Fibroblast of lung (primary cell): Measurements from ENCODE around the gene NUP160.

ENCODE experiments used
- CTCF ChIP-seq, 2 donors: IDR thresholded peaks in 1 of 2; conservative IDR thresholded peaks in 1 of 2; 1 replicate in 1 of 2; 2 replicates in 1 of 2; pipeline ENCODE4 v1.5.1; 2011 to 2012; ENCODE audit warnings: low read length in 2 of 2, control low read depth in 1 of 2, inconsistent platforms in 1 of 2, low read depth in 1 of 2, mild to moderate bottlenecking in 1 of 2
- EZH2 ChIP-seq: IDR thresholded peaks from 2 replicates; pipeline ENCODE4 v1.5.1; 2012; ENCODE audit warnings: low read length, control low read depth, mild to moderate bottlenecking; ENCODE audit errors: missing control alignments

- TF ChIP-seq CTCF (conservative IDR thresholded peaks at IDR 0.05 in 1 of 2, IDR thresholded peaks at IDR 0.05 in 1 of 2; ENCODE audit: low read depth in 1 of 2, low read length in 2 of 2) (no peak), EZH2 (no peak)
These were observed 10.9 kb downstream of the NUP160 start for GRCh38 chr11:47837292-47837691.
